HepG2 (cell line): ENCODE data around the gene ZNF451. TPM values are rescaled to one million over a fixed set of nuclear protein-coding genes. Genes with fewer than 3 reads are reported as not detected.

ENCODE experiments used
- CHCHD3 ChIP-seq: sonication (generic); formaldehyde crosslinking; IDR thresholded peaks from 2 replicates; pipeline ENCODE4 v1.8.0; 2022; ENCODE audit warnings: mild to moderate bottlenecking, missing genetic modification reagents, moderate library complexity
- CREM ChIP-seq, 2 experiments: sonication (generic) in 1 of 2; formaldehyde crosslinking in 1 of 2; IDR thresholded peaks; 2 replicates each; pipeline versions ENCODE4 v1.4.0 to v1.6.1; 2016 to 2020; ENCODE audit warnings: antibody characterized with exemption in 1 of 2, mild to moderate bottlenecking in 1 of 2, missing genetic modification reagents in 1 of 2
- HHEX ChIP-seq: IDR thresholded peaks from 2 replicates; pipeline ENCODE4 v1.6.1; 2016; ENCODE audit warnings: control low read depth
- HIVEP1 ChIP-seq: sonication (generic); formaldehyde crosslinking; IDR thresholded peaks from 2 replicates; pipeline ENCODE4 v1.4.0; 2020; ENCODE audit warnings: mild to moderate bottlenecking, missing genetic modification reagents
- HMGXB3 ChIP-seq: sonication (generic); formaldehyde crosslinking; IDR thresholded peaks from 2 replicates; pipeline ENCODE4 v1.4.0; 2020; ENCODE audit warnings: missing genetic modification reagents, borderline replicate concordance
- MAFF ChIP-seq: IDR thresholded peaks from 2 replicates; pipeline ENCODE4 v1.6.1; 2011; ENCODE audit warnings: low read depth, low read length, improper control_type of control experiment
- MZF1 ChIP-seq: sonication (generic); formaldehyde crosslinking; IDR thresholded peaks from 2 replicates; pipeline ENCODE4 v1.8.1; 2023; ENCODE audit warnings: mild to moderate bottlenecking, missing genetic modification reagents, borderline replicate concordance
- REPIN1 ChIP-seq: sonication (generic); formaldehyde crosslinking; IDR thresholded peaks from 2 replicates; pipeline ENCODE4 v1.8.0; 2022; ENCODE audit warnings: missing genetic modification reagents, low read depth, mild to moderate bottlenecking, borderline replicate concordance
- SAP130 ChIP-seq: IDR thresholded peaks from 2 replicates; pipeline ENCODE4 v1.6.1; 2016; ENCODE audit warnings: low read depth
- SOX13 ChIP-seq, 3 experiments: fragments of 450-650 bp in 1 of 3; sonication (generic) in 1 of 3; formaldehyde crosslinking in 1 of 3; IDR thresholded peaks in 2 of 3; conservative IDR thresholded peaks in 1 of 3; 2 replicates each; pipeline versions ENCODE4 v1.5.0 to v1.6.1; 2016 to 2020; ENCODE audit warnings: antibody characterized with exemption in 1 of 3, mild to moderate bottlenecking in 1 of 3, missing compliant biosample characterization in 1 of 3, missing genetic modification reagents in 1 of 3, moderate library complexity in 1 of 3
- SRY ChIP-seq: sonication (generic); formaldehyde crosslinking; IDR thresholded peaks from 2 replicates; pipeline ENCODE4 v1.8.0; 2022; ENCODE audit warnings: mild to moderate bottlenecking, missing genetic modification reagents
- ZBTB20 ChIP-seq: sonication (generic); formaldehyde crosslinking; IDR thresholded peaks from 2 replicates; pipeline ENCODE4 v1.8.1; 2023; ENCODE audit warnings: missing genetic modification reagents, low read depth, mild to moderate bottlenecking, borderline replicate concordance
- ZNF761 ChIP-seq: sonication (generic); formaldehyde crosslinking; conservative IDR thresholded peaks from 2 replicates; pipeline ENCODE4 v1.4.0; 2020; ENCODE audit warnings: mild to moderate bottlenecking, missing genetic modification reagents
- ZNF891 ChIP-seq: sonication (generic); formaldehyde crosslinking; IDR thresholded peaks from 2 replicates; pipeline ENCODE4 v1.5.0; 2020; ENCODE audit warnings: mild to moderate bottlenecking, missing genetic modification reagents
- polyA plus RNA-seq, 8 experiments: library from polyadenylated mRNA; depleted of rRNA in 3 of 8; stranded (reverse) in 7 of 8; unstranded in 1 of 8; fragments of >200 nt; fragmentation: Illumina TruSeq in 4 of 8; extraction: Trizol in 4 of 8; gene quantifications; 2 replicates each; pipeline versions ENCODE4 v1.2.1 to v1.2.3, GENCODE V29; 2011 to 2016; ENCODE audit warnings: low read depth in 4 of 8, missing spikeins in 1 of 8, mixed read lengths in 1 of 8; ENCODE audit not compliant: insufficient read depth in 1 of 8
- total RNA-seq, 5 experiments: library from RNA; depleted of rRNA; stranded (reverse); fragments of >200 nt; fragmentation: Illumina TruSeq; extraction: Trizol; gene quantifications; 2 replicates each; pipeline ENCODE4 v1.2.3, GENCODE V29; 2016; ENCODE audit warnings: low read depth in 1 of 5
- TF ChIP-seq, protein P1 (sequence below): sonication (generic); formaldehyde crosslinking; IDR thresholded peaks from 2 replicates; pipeline ENCODE4 v1.4.0; 2020; ENCODE audit warnings: missing genetic modification reagents, borderline replicate concordance
- TF ChIP-seq, protein P2 (sequence below): sonication (generic); formaldehyde crosslinking; IDR thresholded peaks from 2 replicates; pipeline ENCODE4 v1.9.0; 2021; ENCODE audit warnings: missing genetic modification reagents, borderline replicate concordance

The ZNF451 gene
- total and polyA plus RNA-seq, 2 of the 13 experiments (the other 11 are each of a cell fraction or from before 2014, with no cell fraction given), result 32.1 to 65.7 TPM

- TF ChIP-seq MZF1 (CRISPR knock-in tag) (no peak), SAP130 (CRISPR knock-in tag) (peak; percentile 10; the same call in 1 of the 2 replicates), ZNF891 (CRISPR knock-in tag) (no peak), HIVEP1 (CRISPR knock-in tag) (no peak), SRY (CRISPR knock-in tag) (no peak; the same call in 1 of the 2 replicates), ZBTB20 (CRISPR knock-in tag) (no peak), CREM (IDR thresholded peaks at IDR 0.05) (0 out of 2 replicates have a peak, but pooled peaks have one; percentile 14), CREM (CRISPR knock-in tag; IDR thresholded peaks at IDR 0.05) (no peak), MAFF (no peak), ZNF761 (CRISPR knock-in tag) (no peak), REPIN1 (CRISPR knock-in tag) (no peak), CHCHD3 (CRISPR knock-in tag) (no peak), SOX13 (IDR thresholded peaks at IDR 0.05) (no peak), SOX13 (CRISPR knock-in tag; conservative IDR thresholded peaks at IDR 0.05 in 1 of 2, IDR thresholded peaks at IDR 0.05 in 1 of 2) (0 out of 4 replicates have a peak, but pooled peaks of 1 of the 2 experiments have one; percentile 18), HHEX (CRISPR knock-in tag) (no peak), HMGXB3 (0 out of 2 replicates have a peak, but pooled peaks have one; percentile 24)
- TF ChIP-seq, protein P1, sequence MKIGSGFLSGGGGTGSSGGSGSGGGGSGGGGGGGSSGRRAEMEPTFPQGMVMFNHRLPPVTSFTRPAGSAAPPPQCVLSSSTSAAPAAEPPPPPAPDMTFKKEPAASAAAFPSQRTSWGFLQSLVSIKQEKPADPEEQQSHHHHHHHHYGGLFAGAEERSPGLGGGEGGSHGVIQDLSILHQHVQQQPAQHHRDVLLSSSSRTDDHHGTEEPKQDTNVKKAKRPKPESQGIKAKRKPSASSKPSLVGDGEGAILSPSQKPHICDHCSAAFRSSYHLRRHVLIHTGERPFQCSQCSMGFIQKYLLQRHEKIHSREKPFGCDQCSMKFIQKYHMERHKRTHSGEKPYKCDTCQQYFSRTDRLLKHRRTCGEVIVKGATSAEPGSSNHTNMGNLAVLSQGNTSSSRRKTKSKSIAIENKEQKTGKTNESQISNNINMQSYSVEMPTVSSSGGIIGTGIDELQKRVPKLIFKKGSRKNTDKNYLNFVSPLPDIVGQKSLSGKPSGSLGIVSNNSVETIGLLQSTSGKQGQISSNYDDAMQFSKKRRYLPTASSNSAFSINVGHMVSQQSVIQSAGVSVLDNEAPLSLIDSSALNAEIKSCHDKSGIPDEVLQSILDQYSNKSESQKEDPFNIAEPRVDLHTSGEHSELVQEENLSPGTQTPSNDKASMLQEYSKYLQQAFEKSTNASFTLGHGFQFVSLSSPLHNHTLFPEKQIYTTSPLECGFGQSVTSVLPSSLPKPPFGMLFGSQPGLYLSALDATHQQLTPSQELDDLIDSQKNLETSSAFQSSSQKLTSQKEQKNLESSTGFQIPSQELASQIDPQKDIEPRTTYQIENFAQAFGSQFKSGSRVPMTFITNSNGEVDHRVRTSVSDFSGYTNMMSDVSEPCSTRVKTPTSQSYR (CRISPR knock-in tag), result no peak
- TF ChIP-seq, protein P2, sequence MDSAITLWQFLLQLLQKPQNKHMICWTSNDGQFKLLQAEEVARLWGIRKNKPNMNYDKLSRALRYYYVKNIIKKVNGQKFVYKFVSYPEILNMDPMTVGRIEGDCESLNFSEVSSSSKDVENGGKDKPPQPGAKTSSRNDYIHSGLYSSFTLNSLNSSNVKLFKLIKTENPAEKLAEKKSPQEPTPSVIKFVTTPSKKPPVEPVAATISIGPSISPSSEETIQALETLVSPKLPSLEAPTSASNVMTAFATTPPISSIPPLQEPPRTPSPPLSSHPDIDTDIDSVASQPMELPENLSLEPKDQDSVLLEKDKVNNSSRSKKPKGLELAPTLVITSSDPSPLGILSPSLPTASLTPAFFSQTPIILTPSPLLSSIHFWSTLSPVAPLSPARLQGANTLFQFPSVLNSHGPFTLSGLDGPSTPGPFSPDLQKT (CRISPR knock-in tag), result no peak
Observed at GRCh38 chr6:57173056-57173885, 83.3 kb downstream of the ZNF451 start (continued).
